Measurements from ENCODE around the gene MTUS2. TPM values are rescaled to one million over a fixed set of nuclear protein-coding genes. Genes with fewer than 3 reads are reported as not detected.

Gene MTUS2
- total and polyA plus RNA-seq, 10 donors = 0.20 to 3.2 (median 0.85) TPM

- no peak for TF ChIP-seq POLR2AphosphoS5 (IDR thresholded peaks at IDR 0.05)
- TF ChIP-seq CTCF (IDR thresholded peaks at IDR 0.05 in 8 of 11, conservative IDR thresholded peaks at IDR 0.05 in 3 of 11) = no peak
- no peak for TF ChIP-seq POLR2A (IDR thresholded peaks at IDR 0.05)
- no peaks in the 10 kb centered on the region for H3K36me3 ChIP-seq
- no peaks in the 10 kb centered on the region for H3K9me3 ChIP-seq
- peaks cover 0 to 5% (median 0%) of the 10 kb centered on the region in 6 donors for H3K4me1 ChIP-seq
- DNase-seq = no peak
- H3K4me3 ChIP-seq = no peak overlapping the region
- intact Hi-C loops (cut with DNase I; ENCODE audit: low total_unique reads) = no loop called here
- no peak overlapping the region for H3K27ac ChIP-seq
- peaks cover 0 to 3% (median 0%) of the 10 kb centered on the region in 7 donors for H3K27me3 ChIP-seq (replicated peaks in 1 of 7)
- 62 to 83% (median 74%) methylated on average over 4 of the region's 4 CpGs for WGBS, 5 donors
Observed at GRCh38 chr13:29482504-29482903, 662.4 kb downstream of the MTUS2 start.

- intact Hi-C loops (cut with DNase I; ENCODE audit: low total_unique reads) = no loop called here
- H3K4me1 ChIP-seq = peaks cover 0 to 5% (median 0%) of the 10 kb centered on the region in 6 donors
- WGBS, 5 donors = 90 to 97% (median 91%) methylated on average over 5 to 15 of the region's 15 CpGs
- no peaks in the 10 kb centered on the region for H3K9me3 ChIP-seq
- no peak for TF ChIP-seq POLR2AphosphoS5 (IDR thresholded peaks at IDR 0.05)
- TF ChIP-seq POLR2A (IDR thresholded peaks at IDR 0.05) = no peak
- TF ChIP-seq CTCF (IDR thresholded peaks at IDR 0.05 in 8 of 11, conservative IDR thresholded peaks at IDR 0.05 in 3 of 11) = no peak
- no peaks in the 10 kb centered on the region for H3K36me3 ChIP-seq
- H3K27me3 ChIP-seq (replicated peaks in 1 of 7) = peaks cover 0 to 6% (median 0%) of the 10 kb centered on the region in 7 donors
- peak; percentile 51 for DNase-seq
- no peak overlapping the region for H3K4me3 ChIP-seq
- no peak overlapping the region for H3K27ac ChIP-seq
Observed at GRCh38 chr13:29483211-29483610, 663.1 kb downstream of the MTUS2 start.

GRCh38 chr13:29483623-29484022, 663.5 kb downstream of the MTUS2 start:
- peaks cover 0 to 5% (median 0%) of the 10 kb centered on the region in 6 donors for H3K4me1 ChIP-seq
- H3K27ac ChIP-seq = no peak overlapping the region
- H3K27me3 ChIP-seq (replicated peaks in 1 of 7) = peaks cover 0 to 6% (median 0%) of the 10 kb centered on the region in 7 donors
- no peaks in the 10 kb centered on the region for H3K9me3 ChIP-seq
- no peaks in the 10 kb centered on the region for H3K36me3 ChIP-seq
- TF ChIP-seq POLR2A (IDR thresholded peaks at IDR 0.05) (no peak), POLR2AphosphoS5 (IDR thresholded peaks at IDR 0.05) (no peak), CTCF (IDR thresholded peaks at IDR 0.05 in 8 of 11, conservative IDR thresholded peaks at IDR 0.05 in 3 of 11) (no peak)
- intact Hi-C loops (cut with DNase I; ENCODE audit: low total_unique reads) = no loop called here
- 77 to 97% (median 88%) methylated on average over 4 of the region's 4 CpGs for WGBS, 5 donors
- no peak overlapping the region for H3K4me3 ChIP-seq
- peak; percentile 27 for DNase-seq

GRCh38 chr13:29484236-29484635, 664.1 kb downstream of the MTUS2 start:
- DNase-seq = peak; percentile 72
- TF ChIP-seq POLR2A (IDR thresholded peaks at IDR 0.05) (no peak), CTCF (IDR thresholded peaks at IDR 0.05 in 8 of 11, conservative IDR thresholded peaks at IDR 0.05 in 3 of 11) (no peak), POLR2AphosphoS5 (IDR thresholded peaks at IDR 0.05) (no peak)
- Histone ChIP-seq H3K9me3 (no peaks in the 10 kb centered on the region), H3K4me1 (peaks cover 0 to 5% (median 0%) of the 10 kb centered on the region in 6 donors), H3K4me3 (no peak overlapping the region), H3K27ac (no peak overlapping the region), H3K36me3 (no peaks in the 10 kb centered on the region), H3K27me3 (replicated peaks in 1 of 7) (peaks cover 0 to 9% (median 0%) of the 10 kb centered on the region in 7 donors)
- 77 to 86% (median 83%) methylated on average over 7 of the region's 7 CpGs for WGBS, 5 donors
- intact Hi-C loops (cut with DNase I; ENCODE audit: low total_unique reads) = no loop called here
